HG03342 (cell line): Measurements from ENCODE around the gene FYN.

ENCODE experiments used
- ATAC-seq: cut with Tn5 transposase; IDR thresholded peaks from one replicate; pipeline ENCODE4 v1.9.1; 2021; ENCODE audit warnings: mild to moderate bottlenecking, moderate library complexity; ENCODE audit not compliant: unreplicated experiment

Gene FYN

GRCh38 chr6:111772381-111772780, 100.9 kb downstream of the FYN start:
- ATAC-seq: no peak

GRCh38 chr6:111771629-111772028, 101.6 kb downstream of the FYN start:
- no peak for ATAC-seq

GRCh38 chr6:111771094-111771432, 102.2 kb downstream of the FYN start:
- no peak for ATAC-seq

- no peak for ATAC-seq
These were observed 102.8 kb downstream of the FYN start for GRCh38 chr6:111770263-111771093.

- ATAC-seq: no peak
These were observed 103.7 kb downstream of the FYN start for GRCh38 chr6:111769365-111770152.

GRCh38 chr6:111768431-111768770, 104.9 kb downstream of the FYN start:
- ATAC-seq: no peak

GRCh38 chr6:111767752-111768430, 105.4 kb downstream of the FYN start:
- ATAC-seq: no peak

GRCh38 chr6:111766201-111766857, 106.9 kb downstream of the FYN start:
- no peak for ATAC-seq

- ATAC-seq: no peak
These were observed 107.5 kb downstream of the FYN start for GRCh38 chr6:111765763-111766162.

- peak; percentile 88 for ATAC-seq
These were observed 108.7 kb downstream of the FYN start for GRCh38 chr6:111764238-111765175.

- ATAC-seq: no peak
These were observed 109.9 kb downstream of the FYN start for GRCh38 chr6:111763381-111763780.

- ATAC-seq: peak; percentile 30
These were observed 111.4 kb downstream of the FYN start for GRCh38 chr6:111761783-111762312.

GRCh38 chr6:111761212-111761611, 112.0 kb downstream of the FYN start:
- ATAC-seq: no peak

GRCh38 chr6:111759836-111760785, 113.1 kb downstream of the FYN start:
- ATAC-seq: no peak

GRCh38 chr6:111759331-111759835, 113.9 kb downstream of the FYN start:
- no peak for ATAC-seq

GRCh38 chr6:111758608-111759329, 114.5 kb downstream of the FYN start:
- no peak for ATAC-seq

GRCh38 chr6:111757342-111757741, 115.9 kb downstream of the FYN start:
- ATAC-seq: no peak

- no peak for ATAC-seq
These were observed 118.8 kb downstream of the FYN start for GRCh38 chr6:111754423-111754822.
